PC-3 (cell line): ENCODE measurements around the gene POMT2. TPM values are rescaled to one million over a fixed set of nuclear protein-coding genes. Genes with fewer than 3 reads are reported as not detected.

Experiments
- ATAC-seq: fragments of 200-7000 bp; cut with Tn5 transposase; 2 replicates; pipeline ENCODE4 v1.9.1; 2020; ENCODE audit warnings: mild to moderate bottlenecking, moderate library complexity
- BruUV-seq: library from RNA; stranded (reverse); fragments of 400-500 nt; replicated peaks from 2 replicates; lab custom pipeline; 2021; lab: Mats Ljungman, UMichigan
- CTCF ChIA-PET: fragments of 300-600 bp; sonication (Branson Sonifier 250); formaldehyde crosslinking; loops from one replicate; lab custom pipeline; 2022; ENCODE audit warnings: antibody characterized with exemption; lab: Charles Lee
- POLR2A ChIA-PET: fragments of 300-600 bp; sonication (Branson Sonifier 250); formaldehyde crosslinking; loops from one replicate; lab custom pipeline; 2022; ENCODE audit warnings: antibody characterized with exemption; ENCODE audit not compliant: unreplicated experiment; lab: Charles Lee
- DNase-seq: peaks from one replicate; pipeline ENCODE4 v3.0.0-alpha.2; 2015
- H2AFZ ChIP-seq: fragments of 300-600 bp; sonication (generic); 2 replicates; pipeline ENCODE4 v1.6.0; 2016; ENCODE audit warnings: antibody characterized with exemption, low read length
- H3F3A ChIP-seq: fragments of 300-600 bp; sonication (generic); one replicate; pipeline ENCODE4 v1.6.0; 2017; ENCODE audit warnings: antibody characterized with exemption, low read length, control low read depth, mild to moderate bottlenecking; ENCODE audit not compliant: unreplicated experiment
- H3K27ac ChIP-seq: fragments of 300-600 bp; sonication (generic); 2 replicates; pipeline ENCODE4 v1.5.1; 2016; ENCODE audit warnings: mild to moderate bottlenecking, low read length
- H3K27me3 ChIP-seq: fragments of 300-600 bp; sonication (generic); 2 replicates; pipeline ENCODE4 v1.6.1; 2016; ENCODE audit warnings: low read length, mixed read lengths
- H3K36me3 ChIP-seq: fragments of 300-600 bp; sonication (generic); 2 replicates; pipeline ENCODE4 v1.6.1; 2016; ENCODE audit warnings: low read depth, mixed run types, low read length, mixed read lengths
- H3K4me1 ChIP-seq: fragments of 300-600 bp; sonication (generic); 2 replicates; pipeline ENCODE4 v1.5.1; 2016; ENCODE audit warnings: low read length; ENCODE audit not compliant: insufficient read depth
- H3K4me2 ChIP-seq: fragments of 300-600 bp; sonication (generic); 2 replicates; pipeline ENCODE4 v1.6.0; 2016; ENCODE audit warnings: low read length
- H3K4me3 ChIP-seq: fragments of 300-600 bp; sonication (generic); 2 replicates; pipeline ENCODE4 v1.5.1; 2016; ENCODE audit warnings: mild to moderate bottlenecking, low read length, mixed read lengths
- H3K79me2 ChIP-seq: fragments of 300-600 bp; sonication (generic); 2 replicates; pipeline ENCODE4 v1.6.1; 2017; ENCODE audit warnings: low read length, mixed read lengths
- H3K9ac ChIP-seq: fragments of 300-600 bp; sonication (generic); 2 replicates; pipeline ENCODE4 v1.6.0; 2016; ENCODE audit warnings: mild to moderate bottlenecking, low read length
- H3K9me2 ChIP-seq: fragments of 300-600 bp; sonication (generic); replicated peaks from 2 replicates; pipeline ENCODE4 v1.6.1; 2016; ENCODE audit warnings: mixed run types, low read length, mixed read lengths
- H3K9me3 ChIP-seq: fragments of 300-600 bp; sonication (generic); 2 replicates; pipeline ENCODE4 v1.6.1; 2016; ENCODE audit warnings: low read length, mixed read lengths
- H4K20me1 ChIP-seq: fragments of 300-600 bp; sonication (generic); 2 replicates; pipeline ENCODE4 v1.6.1; 2016; ENCODE audit warnings: low read length, mixed read lengths
- EZH2 ChIP-seq: fragments of 300-600 bp; sonication (generic); IDR thresholded peaks from one replicate; pipeline ENCODE4 v1.6.1; 2017; ENCODE audit warnings: antibody characterized with exemption, mild to moderate bottlenecking, low read length; ENCODE audit not compliant: unreplicated experiment
- EZH2phosphoT487 ChIP-seq: fragments of 300-600 bp; sonication (generic); IDR thresholded peaks from 2 replicates; pipeline ENCODE4 v1.6.1; 2018; ENCODE audit warnings: mild to moderate bottlenecking, antibody characterized with exemption, low read length, borderline replicate concordance
- intact Hi-C: fragments of 100-400 bp; cut with micrococcal nuclease; formaldehyde crosslinking; loops from 2 replicates; pipeline ENCODE4 v1.9.0; 2023
- total RNA-seq: library from RNA; depleted of rRNA; stranded (reverse); fragments of >200 nt; gene quantifications from 2 replicates; pipeline ENCODE4 v1.2.3, GENCODE V29; 2014
- TF ChIP-seq, protein P1 (sequence below): fragments of 300-600 bp; sonication (generic); conservative IDR thresholded peaks from 2 replicates; pipeline ENCODE4 v1.5.1; 2017; ENCODE audit warnings: antibody characterized with exemption, low read depth, mild to moderate bottlenecking, low read length

Gene POMT2
- total RNA-seq, 1 experiment from 2014 or later, result 67.6 TPM

DNA sequence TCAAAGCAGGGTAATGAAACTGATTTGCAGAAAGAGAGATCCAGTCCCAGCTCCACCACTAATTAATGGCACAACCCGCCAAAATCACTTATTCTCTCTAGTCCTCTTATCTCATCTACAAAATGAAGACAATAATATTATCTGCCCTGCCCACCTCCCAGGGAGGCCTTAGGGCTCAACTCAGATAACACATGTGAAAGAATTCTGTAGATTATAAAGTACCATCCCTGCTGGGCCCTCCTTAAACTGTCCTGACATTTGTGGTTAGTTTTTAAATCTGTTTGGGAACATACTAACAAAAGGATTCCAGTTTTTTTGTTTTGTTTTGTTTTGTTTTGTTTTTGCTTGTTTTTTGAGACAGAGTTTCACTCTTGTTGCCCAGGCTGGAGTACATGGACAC is 7.3 kb downstream of the POMT2 start:
- Histone ChIP-seq H3K79me2 (peaks cover 73% of the 10 kb centered on the region), H3K27ac (peak overlapping the region; percentile 73), H3K27me3 (no peaks in the 10 kb centered on the region), H4K20me1 (peaks cover 15% of the 10 kb centered on the region; the same call in 1 of the 2 replicates), H3F3A (no peaks in the 10 kb centered on the region), H3K9me3 (no peaks in the 10 kb centered on the region), H3K4me1 (peaks cover 41% of the 10 kb centered on the region), H3K4me3 (no peak overlapping the region), H2AFZ (no peak overlapping the region), H3K4me2 (peak overlapping the region; percentile 46; the same call in 1 of the 2 replicates), H3K9me2 (no peaks in the 10 kb centered on the region), H3K9ac (no peak overlapping the region), H3K36me3 (peaks cover 6% of the 10 kb centered on the region; the same call in 1 of the 2 replicates)
- TF ChIP-seq EZH2phosphoT487, result no peak
- no peak for TF ChIP-seq EZH2
- TF ChIP-seq, protein P1, sequence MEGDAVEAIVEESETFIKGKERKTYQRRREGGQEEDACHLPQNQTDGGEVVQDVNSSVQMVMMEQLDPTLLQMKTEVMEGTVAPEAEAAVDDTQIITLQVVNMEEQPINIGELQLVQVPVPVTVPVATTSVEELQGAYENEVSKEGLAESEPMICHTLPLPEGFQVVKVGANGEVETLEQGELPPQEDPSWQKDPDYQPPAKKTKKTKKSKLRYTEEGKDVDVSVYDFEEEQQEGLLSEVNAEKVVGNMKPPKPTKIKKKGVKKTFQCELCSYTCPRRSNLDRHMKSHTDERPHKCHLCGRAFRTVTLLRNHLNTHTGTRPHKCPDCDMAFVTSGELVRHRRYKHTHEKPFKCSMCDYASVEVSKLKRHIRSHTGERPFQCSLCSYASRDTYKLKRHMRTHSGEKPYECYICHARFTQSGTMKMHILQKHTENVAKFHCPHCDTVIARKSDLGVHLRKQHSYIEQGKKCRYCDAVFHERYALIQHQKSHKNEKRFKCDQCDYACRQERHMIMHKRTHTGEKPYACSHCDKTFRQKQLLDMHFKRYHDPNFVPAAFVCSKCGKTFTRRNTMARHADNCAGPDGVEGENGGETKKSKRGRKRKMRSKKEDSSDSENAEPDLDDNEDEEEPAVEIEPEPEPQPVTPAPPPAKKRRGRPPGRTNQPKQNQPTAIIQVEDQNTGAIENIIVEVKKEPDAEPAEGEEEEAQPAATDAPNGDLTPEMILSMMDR, result no peak
- CTCF ChIA-PET, result no interaction called here
- ATAC-seq (no peak), DNase-seq (no peak)
- POLR2A ChIA-PET, result no interaction called here
- intact Hi-C loops, result loop anchor here (10.0 kb wide), 1 partner anchor 439 kb away; no protein-coding TSS in a partner anchor
- BruUV-seq, result no TSS peak

- BruUV-seq, result no TSS peak
- Histone ChIP-seq H3K9me3 (no peaks in the 10 kb centered on the region), H2AFZ (no peak overlapping the region), H3K9ac (no peak overlapping the region), H3K9me2 (no peaks in the 10 kb centered on the region), H3K4me3 (no peak overlapping the region), H4K20me1 (peaks cover 8% of the 10 kb centered on the region; the same call in 1 of the 2 replicates), H3K27me3 (no peaks in the 10 kb centered on the region), H3K79me2 (peaks cover 52% of the 10 kb centered on the region), H3K4me2 (no peak overlapping the region), H3K27ac (no peak overlapping the region), H3K4me1 (peaks cover 23% of the 10 kb centered on the region), H3K36me3 (peaks cover 6% of the 10 kb centered on the region; the same call in 1 of the 2 replicates), H3F3A (no peaks in the 10 kb centered on the region)
- POLR2A ChIA-PET, result no interaction called here
- TF ChIP-seq EZH2phosphoT487 (no peak), EZH2 (no peak)
- TF ChIP-seq, protein P1, result no peak
- ATAC-seq (no peak), DNase-seq (no peak)
- CTCF ChIA-PET, result no interaction called here
- intact Hi-C loops, result loop anchor here (10.0 kb wide), 1 partner anchor 436 kb away; no protein-coding TSS in a partner anchor
Observed at GRCh38 chr14:77311217-77311616, 9.5 kb downstream of the POMT2 start.

GRCh38 chr14:77310026-77310425 is 10.7 kb downstream of the POMT2 start:
- TF ChIP-seq, protein P1, result no peak
- TF ChIP-seq EZH2 (no peak), EZH2phosphoT487 (no peak)

More at GRCh38 chr14:77310026-77310425, 10.7 kb downstream of the POMT2 start:
- peaks cover 24% of the 10 kb centered on the region for H3K4me1 ChIP-seq
- peaks cover 14% of the 10 kb centered on the region; the same call in 1 of the 2 replicates for H3K36me3 ChIP-seq
- H3K9me3 ChIP-seq, result no peaks in the 10 kb centered on the region
- H3K9me2 ChIP-seq, result no peaks in the 10 kb centered on the region
- ChIA-PET CTCF (no interaction called here), POLR2A (no interaction called here)
- DNase-seq (no peak), ATAC-seq (no peak)
- H4K20me1 ChIP-seq, result peaks cover 2% of the 10 kb centered on the region; the same call in 1 of the 2 replicates
- intact Hi-C loops, result loop anchor here (10.0 kb wide), 1 partner anchor 435 kb away; no protein-coding TSS in a partner anchor
- no peaks in the 10 kb centered on the region for H3K27me3 ChIP-seq
- no peak overlapping the region for H3K4me2 ChIP-seq
- H3K4me3 ChIP-seq, result no peak overlapping the region
- BruUV-seq, result no TSS peak
- H3F3A ChIP-seq, result no peaks in the 10 kb centered on the region
- H3K79me2 ChIP-seq, result peaks cover 42% of the 10 kb centered on the region
- H3K27ac ChIP-seq, result no peak overlapping the region
- no peak overlapping the region for H3K9ac ChIP-seq
- H2AFZ ChIP-seq, result no peak overlapping the region
